Muscle of arm (tissue), 12 donors: Measurements from ENCODE around the gene CORO6. TPM values are rescaled to one million over a fixed set of nuclear protein-coding genes. Genes with fewer than 3 reads are reported as not detected.

ENCODE experiments used
- DNase-seq: peaks from one replicate; pipeline ENCODE4 v3.0.0-alpha.2; 2013
- polyA plus RNA-seq, 12 donors: library from polyadenylated mRNA; unstranded; fragments of 120-200 nt; gene quantifications; one replicate each; pipeline ENCODE4 v1.2.1, GENCODE V29; 2013; ENCODE audit not compliant: insufficient read length in 12 of 12

Gene CORO6
- polyA plus RNA-seq, 12 donors = 31.3 to 92.4 (median 71.1) TPM; not detected in 1

- DNase-seq = peak; percentile 77
Measured at GRCh38 chr17:29579866-29580771, 42.6 kb downstream of the CORO6 start.

DNA sequence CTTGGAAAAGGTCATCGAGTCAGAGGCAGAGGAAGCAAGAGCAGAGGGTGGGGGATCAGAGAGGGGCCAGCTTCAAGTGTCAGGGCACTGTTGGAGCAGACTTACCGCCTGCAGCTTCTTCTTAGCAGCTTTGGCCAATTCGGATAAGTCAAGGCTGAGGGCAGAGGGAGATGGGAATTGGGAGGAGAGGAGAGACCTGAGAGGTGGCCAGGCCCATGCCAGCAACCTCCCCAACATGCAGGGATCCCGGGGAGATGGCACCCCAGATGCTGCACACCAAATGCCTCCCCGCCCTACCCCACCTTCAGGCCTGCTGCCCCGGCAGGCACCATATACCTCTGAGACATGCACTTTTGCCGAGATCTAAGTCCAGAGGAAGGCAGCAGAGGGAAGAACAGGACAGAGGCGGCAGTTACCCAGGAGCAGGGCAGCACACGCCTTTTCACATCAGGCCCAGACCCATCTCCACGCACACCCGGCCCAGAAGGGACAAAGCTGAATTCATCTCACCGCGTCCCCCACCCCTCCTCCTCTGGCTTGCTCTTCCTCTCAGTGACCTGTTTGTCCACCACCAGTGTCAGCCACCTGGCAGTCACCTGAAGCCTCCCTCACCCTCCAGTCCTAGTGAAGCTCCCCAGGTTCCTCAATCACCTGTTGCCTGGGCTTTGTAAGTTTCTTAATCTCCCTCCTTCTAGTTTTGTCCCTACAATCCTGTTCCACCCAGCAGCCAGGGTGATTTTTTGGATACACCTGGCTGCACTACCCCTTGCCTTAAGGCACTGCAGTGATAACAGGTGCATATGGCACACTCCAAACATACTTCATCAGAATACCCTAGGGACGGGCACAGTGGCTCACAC is 43.9 kb downstream of the CORO6 start:
- no peak for DNase-seq

- peak; percentile 58 for DNase-seq
Measured at GRCh38 chr17:29577385-29578211, 45.1 kb downstream of the CORO6 start.

GRCh38 chr17:29577001-29577370 is 45.7 kb downstream of the CORO6 start:
- no peak for DNase-seq

- DNase-seq = no peak
Measured at GRCh38 chr17:29576214-29577000, 46.3 kb downstream of the CORO6 start.

DNA sequence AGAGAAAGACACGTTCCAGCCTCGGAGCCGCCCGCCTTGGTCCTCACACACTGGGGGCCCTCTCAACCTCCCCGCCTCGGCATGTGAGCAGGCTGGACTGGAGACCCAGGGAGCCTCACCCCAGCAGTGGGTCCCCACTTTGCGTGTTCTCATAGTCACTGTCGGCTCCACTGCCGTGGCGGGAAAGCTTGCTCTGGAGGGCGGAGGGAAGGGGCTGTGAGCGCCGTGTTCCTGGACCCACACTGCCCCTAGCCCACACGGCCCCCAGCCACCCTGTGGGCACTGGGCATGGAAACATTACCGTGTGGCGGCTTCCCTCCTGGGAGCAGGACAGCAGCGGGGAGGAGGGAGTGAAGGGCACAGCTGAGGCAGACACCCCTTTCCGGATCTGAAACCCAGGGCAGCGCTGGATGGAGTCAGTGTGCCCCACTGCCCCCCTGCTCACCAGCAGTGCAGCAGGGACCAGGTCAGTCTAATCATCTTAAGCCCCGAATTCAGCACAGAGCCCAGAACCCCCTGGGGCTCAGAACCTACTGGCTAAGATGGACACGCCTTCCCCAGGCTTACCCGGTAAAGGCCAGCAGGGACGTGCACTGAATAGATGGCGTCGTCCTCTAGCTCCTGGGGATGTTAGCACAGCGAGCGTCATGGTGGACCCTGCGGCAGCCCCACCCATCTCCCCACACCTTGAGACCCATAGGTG is 47.0 kb downstream of the CORO6 start:
- DNase-seq = no peak

GRCh38 chr17:29574732-29575510 is 47.8 kb downstream of the CORO6 start:
- no peak for DNase-seq

DNA sequence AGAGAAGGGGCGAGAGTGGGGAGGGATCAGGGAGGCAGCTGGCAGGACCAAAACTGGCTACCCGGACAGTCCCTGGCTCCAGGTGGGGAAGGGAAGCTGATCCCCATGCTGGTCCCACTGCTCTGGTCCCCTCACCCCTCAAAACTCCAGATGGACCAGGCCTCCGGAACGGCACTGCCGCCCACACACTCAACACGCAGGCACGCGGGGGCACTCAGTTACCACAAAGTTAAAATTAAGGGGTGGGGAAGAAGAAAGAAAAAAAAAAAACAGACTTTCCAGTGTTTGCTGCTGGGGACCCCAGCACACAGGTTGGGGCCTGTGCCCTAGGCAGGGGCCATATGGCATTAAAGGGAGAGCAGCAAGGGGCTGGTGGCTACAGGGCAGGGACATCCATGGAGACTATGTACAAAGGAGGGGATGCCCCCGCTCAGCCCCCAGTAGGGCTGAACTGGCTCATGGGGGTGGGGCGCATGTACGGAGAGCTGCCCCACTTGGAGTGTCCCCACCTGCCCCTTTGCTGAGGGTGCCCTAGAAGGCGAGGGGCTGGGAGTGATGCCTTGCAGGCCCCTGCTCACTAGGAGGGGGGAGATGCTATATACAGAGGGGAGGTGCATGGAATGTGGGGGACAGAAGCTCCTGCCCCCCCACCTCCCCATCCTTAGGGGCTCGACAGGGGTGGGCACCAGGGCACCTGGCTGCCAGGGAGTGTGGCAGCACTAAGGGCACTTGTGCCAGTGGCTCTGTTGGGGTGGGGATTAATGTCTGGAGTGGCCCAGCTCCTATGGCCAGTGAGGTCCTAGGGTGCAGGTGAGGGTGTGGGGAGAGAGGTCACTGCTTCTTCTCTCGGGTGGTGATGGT is 48.6 kb downstream of the CORO6 start:
- no peak for DNase-seq

DNA sequence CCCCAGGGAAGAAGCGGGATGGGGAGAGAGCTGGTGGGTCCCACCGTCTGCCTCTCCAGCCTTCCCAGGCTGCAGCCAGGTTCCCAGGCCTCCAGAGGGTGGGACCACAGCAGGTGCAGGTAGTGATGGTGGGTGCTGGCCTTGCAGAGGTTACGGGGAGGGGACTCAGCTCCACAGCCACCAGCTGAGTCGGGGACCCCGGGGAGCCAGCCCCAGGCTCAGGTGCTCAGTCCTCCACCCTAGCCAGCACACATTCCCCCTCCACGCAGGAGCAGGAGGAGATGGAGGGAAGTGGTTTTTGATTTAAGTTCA is 49.2 kb downstream of the CORO6 start:
- no peak for DNase-seq

GRCh38 chr17:29572691-29573557 is 49.8 kb downstream of the CORO6 start:
- peak; percentile 60 for DNase-seq

DNA sequence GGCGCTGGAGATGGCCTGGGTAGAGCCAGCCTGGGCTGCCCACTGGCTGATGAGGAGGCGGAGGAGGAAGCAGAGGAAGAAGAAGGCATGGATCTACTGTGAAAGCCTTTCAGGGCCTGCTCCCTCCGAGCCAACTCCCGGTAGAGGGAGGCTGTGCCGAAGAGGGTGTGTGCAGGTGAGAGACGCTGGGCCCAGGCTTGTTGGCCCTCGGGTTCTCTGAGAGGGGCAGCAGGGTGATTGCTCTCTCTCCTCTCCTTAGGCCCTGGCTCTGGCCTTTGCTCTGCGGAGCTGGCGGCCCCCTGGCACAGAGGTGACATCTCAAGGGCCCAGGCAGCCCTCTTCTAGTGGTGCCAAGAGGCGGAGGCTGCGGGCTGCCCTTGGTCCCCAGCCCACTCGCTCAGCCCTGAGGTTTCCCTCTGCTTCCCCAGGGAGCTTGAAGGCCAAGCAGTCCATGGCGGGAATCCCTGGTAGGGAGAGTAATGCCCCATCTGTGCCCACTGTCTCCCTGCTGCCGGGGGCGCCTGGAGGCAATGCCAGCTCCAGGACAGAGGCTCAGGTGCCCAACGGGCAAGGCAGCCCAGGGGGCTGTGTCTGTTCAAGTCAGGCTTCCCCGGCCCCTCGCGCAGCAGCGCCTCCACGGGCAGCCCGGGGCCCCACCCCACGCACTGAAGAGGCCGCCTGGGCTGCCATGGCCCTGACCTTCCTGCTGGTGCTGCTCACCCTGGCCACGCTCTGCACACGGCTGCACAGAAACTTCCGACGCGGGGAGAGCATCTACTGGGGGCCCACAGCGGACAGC is 50.6 kb downstream of the CORO6 start:
- DNase-seq = no peak

GRCh38 chr17:29571486-29571882 is 51.2 kb downstream of the CORO6 start:
- DNase-seq = no peak

DNA sequence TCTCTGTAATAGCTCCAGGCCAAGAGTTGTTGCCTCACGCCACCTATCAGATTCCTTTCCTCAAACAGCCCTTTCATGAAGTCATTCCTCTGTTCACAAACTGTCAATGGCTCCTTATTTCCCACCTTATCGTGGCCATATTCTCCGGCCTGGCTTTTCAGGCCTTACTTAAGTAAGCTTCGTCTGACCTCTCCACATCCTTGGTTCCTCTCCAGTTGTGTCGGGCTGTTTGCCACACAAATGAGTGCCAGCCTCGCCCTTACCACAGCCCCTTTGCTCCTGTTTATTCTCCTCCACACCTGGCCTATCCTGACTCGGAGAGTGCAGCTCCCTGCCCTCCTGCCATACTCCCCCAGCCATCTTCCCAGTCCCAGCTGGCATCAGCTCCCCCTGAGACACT is 52.2 kb downstream of the CORO6 start:
- DNase-seq = no peak

- no peak for DNase-seq
Measured at GRCh38 chr17:29569245-29569950, 53.3 kb downstream of the CORO6 start.

DNA sequence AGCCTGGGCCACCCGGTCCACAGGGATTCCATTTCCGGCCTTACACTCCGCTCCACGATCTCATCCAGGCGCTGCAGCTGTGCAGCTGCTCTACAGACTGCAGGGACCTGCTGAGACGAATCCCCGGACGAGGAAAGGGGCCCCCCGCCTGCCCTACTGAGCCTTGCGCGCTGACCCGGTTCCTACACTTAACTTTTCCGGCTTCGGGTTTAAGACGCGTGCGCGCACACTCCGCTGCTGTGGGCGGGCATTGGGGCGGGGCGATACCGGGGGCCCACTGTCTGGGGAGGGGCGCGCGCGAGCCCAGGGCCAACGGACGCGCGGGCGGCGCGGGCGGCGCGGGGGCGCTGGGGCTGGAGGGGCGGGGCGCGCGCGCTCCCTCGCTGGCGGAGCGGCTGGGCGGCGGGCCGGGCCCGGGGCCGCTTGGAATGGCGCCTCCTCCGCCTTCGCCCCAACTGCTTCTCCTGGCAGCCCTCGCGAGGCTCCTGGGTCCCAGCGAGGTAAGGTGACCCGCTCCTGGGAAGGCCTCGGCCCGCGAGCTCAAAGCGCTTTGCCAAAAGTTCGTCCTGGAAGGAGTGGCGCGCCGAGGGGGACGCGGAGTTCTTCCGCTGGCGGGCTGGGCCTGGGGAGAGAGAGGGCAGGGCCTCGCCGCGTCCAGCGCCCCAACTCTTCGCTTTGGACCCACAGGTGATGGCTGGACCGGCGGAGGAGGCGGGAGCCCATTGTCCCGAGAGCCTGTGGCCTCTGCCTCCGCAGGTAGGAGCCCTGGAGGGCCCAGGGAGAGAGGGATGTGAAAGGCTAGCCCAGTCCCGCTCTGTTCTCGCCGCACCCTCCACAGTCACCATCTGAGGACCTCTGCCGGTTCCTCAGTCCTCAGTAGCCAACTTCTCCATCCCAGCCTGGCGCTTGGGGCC is 54.1 kb downstream of the CORO6 start, which contains the start of gene TP53I13:
Gene TP53I13 (plus strand): TSS at position 371 of the 914 bp plus-strand sequence. CDS start 58 bp downstream, at position 429.
- peak; percentile 86 for DNase-seq
